HepG2 (cell line): Measurements from ENCODE around the gene FOXN3. TPM values are rescaled to one million over a fixed set of nuclear protein-coding genes. Genes with fewer than 3 reads are reported as not detected.
A peak's percentile ranks its signal among the peaks of the same experiment; 100 is the strongest.

Source experiments
- ATAC-seq: fragments of 200-7000 bp; cut with Tn5 transposase; 3 replicates; pipeline ENCODE4 v1.9.1; 2020; ENCODE audit warnings: mild to moderate bottlenecking, moderate library complexity
- BruUV-seq: library from RNA; stranded (reverse); fragments of 400-500 nt; replicated peaks from 2 replicates; lab custom pipeline; 2021; lab: Mats Ljungman, UMichigan
- CTCF ChIA-PET: fragments of 300-600 bp; formaldehyde crosslinking; extraction: SDS; loops from one replicate; lab custom pipeline; 2021; ENCODE audit warnings: low total read pairs, inconsistent platforms, low intra/inter-chr PET ratio; lab: Yijun Ruan, JAX
- POLR2A ChIA-PET: fragments of 350-600 bp; sonication (Branson Sonifier 250); formaldehyde crosslinking; loops from one replicate; lab custom pipeline; 2020; ENCODE audit warnings: antibody characterized with exemption, inconsistent platforms; lab: Yijun Ruan, JAX
- DNase-seq: peaks from one replicate; pipeline ENCODE4 v3.0.0-alpha.2; 2015; ENCODE audit warnings: low spot score
- FAIRE-seq: peaks from 3 replicates; lab custom pipeline; 2011; peaks lifted over from hg19 to GRCh38; lab: Jason Lieb, UNC
- H2AFZ ChIP-seq: one replicate; pipeline ENCODE4 v1.6.1; 2011; ENCODE audit warnings: low read length, inconsistent platforms
- H3K27ac ChIP-seq: fragments of 300-600 bp; 3 replicates; pipeline ENCODE4 v1.8.0; 2011; ENCODE audit warnings: mixed run types, mild to moderate bottlenecking, mixed read lengths, low read length, inconsistent platforms; ENCODE audit not compliant: insufficient read depth; ENCODE audit errors: extremely low read length
- H3K27me3 ChIP-seq, 2 experiments: fragments of 200-600 bp in 1 of 2; 2 replicates in 1 of 2; 3 replicates in 1 of 2; pipeline versions ENCODE4 v1.6.0 to v1.8.0; 2011; ENCODE audit warnings: low read length in 2 of 2, mild to moderate bottlenecking in 2 of 2, moderate library complexity in 2 of 2, inconsistent platforms in 1 of 2; ENCODE audit not compliant: insufficient read depth in 2 of 2, control insufficient read depth in 1 of 2
- H3K36me3 ChIP-seq, 2 experiments: fragments of 200-600 bp in 1 of 2; replicated peaks in 1 of 2; 2 replicates in 1 of 2; 3 replicates in 1 of 2; pipeline versions ENCODE4 v1.5.1 to v1.8.0; 2011; ENCODE audit warnings: low read length in 2 of 2, inconsistent platforms in 1 of 2; ENCODE audit not compliant: insufficient read depth in 2 of 2, control insufficient read depth in 1 of 2
- H3K4me1 ChIP-seq: 2 replicates; pipeline ENCODE4 v1.5.1; 2012; ENCODE audit warnings: low read length, inconsistent platforms; ENCODE audit not compliant: insufficient read depth
- H3K4me2 ChIP-seq: 2 replicates; pipeline ENCODE4 v1.6.0; 2011; ENCODE audit warnings: low read depth, low read length, inconsistent platforms
- H3K4me3 ChIP-seq, 3 experiments: fragments of 200-600 bp in 1 of 3; sonication (generic), shearing (Covaris generic) in 1 of 3; replicated peaks in 1 of 3; 2 replicates each; pipeline ENCODE4 v1.5.1; 2011 to 2016; ENCODE audit warnings: low read length in 3 of 3, inconsistent platforms in 2 of 3, low read depth in 2 of 3, mild to moderate bottlenecking in 2 of 3, control low read depth in 1 of 3, mixed read lengths in 1 of 3; ENCODE audit not compliant: insufficient read depth in 1 of 3
- H3K79me2 ChIP-seq: one replicate; pipeline ENCODE4 v1.6.1; 2011; ENCODE audit warnings: low read length, inconsistent platforms; ENCODE audit not compliant: insufficient read depth
- H3K9ac ChIP-seq: 2 replicates; pipeline ENCODE4 v1.6.0; 2011; ENCODE audit warnings: mild to moderate bottlenecking, low read depth, low read length, inconsistent platforms; ENCODE audit not compliant: insufficient read depth
- H3K9me3 ChIP-seq: 2 replicates; pipeline ENCODE4 v1.5.1; 2012; ENCODE audit warnings: mild to moderate bottlenecking, low read length
- H4K20me1 ChIP-seq: 2 replicates; pipeline ENCODE4 v1.6.0; 2011; ENCODE audit warnings: inconsistent platforms, mild to moderate bottlenecking, low read length, moderate library complexity; ENCODE audit not compliant: insufficient read depth
- ELK4 ChIP-seq: sonication (generic); formaldehyde crosslinking; IDR thresholded peaks from 2 replicates; pipeline ENCODE4 v1.9.0; 2021; ENCODE audit warnings: missing genetic modification reagents, borderline replicate concordance
- MBD4 ChIP-seq: IDR thresholded peaks from 2 replicates; pipeline ENCODE4 v1.6.1; 2012; ENCODE audit warnings: low read length, inconsistent platforms, borderline replicate concordance
- POLR2A ChIP-seq, 2 experiments: IDR thresholded peaks; 2 replicates each; pipeline ENCODE4 v1.6.1; 2011; ENCODE audit warnings: low read depth in 2 of 2, low read length in 2 of 2, mild to moderate bottlenecking in 1 of 2, moderate library complexity in 1 of 2; ENCODE audit not compliant: insufficient read depth in 1 of 2
- RARA ChIP-seq: IDR thresholded peaks from 2 replicates; pipeline ENCODE4 v1.6.1; 2016; ENCODE audit warnings: missing genetic modification reagents, missing compliant biosample characterization
- SAP130 ChIP-seq: IDR thresholded peaks from 2 replicates; pipeline ENCODE4 v1.6.1; 2016; ENCODE audit warnings: low read depth
- SRSF1 ChIP-seq: fragments of 200-400 bp; formaldehyde crosslinking; optimal IDR thresholded peaks from 2 replicates; pipeline ENCODE3; 2017; ENCODE audit warnings: mild to moderate bottlenecking, low read depth, low read length, moderate library complexity
- TMF1 ChIP-seq: sonication (generic); formaldehyde crosslinking; IDR thresholded peaks from 2 replicates; pipeline ENCODE4 v1.8.1; 2022; ENCODE audit warnings: low read depth, missing genetic modification reagents
- ZMYM3 ChIP-seq: sonication (generic); formaldehyde crosslinking; IDR thresholded peaks from 2 replicates; pipeline ENCODE4 v1.5.1; 2020; ENCODE audit warnings: mild to moderate bottlenecking, missing genetic modification reagents
- ZNF121 ChIP-seq: sonication (generic); formaldehyde crosslinking; IDR thresholded peaks from 2 replicates; pipeline ENCODE4 v1.5.0; 2020; ENCODE audit warnings: mild to moderate bottlenecking, missing genetic modification reagents
- ZNF234 ChIP-seq: sonication (generic); formaldehyde crosslinking; conservative IDR thresholded peaks from 2 replicates; pipeline ENCODE4 v1.5.1; 2020; ENCODE audit warnings: mild to moderate bottlenecking, missing genetic modification reagents
- ZNF235 ChIP-seq: sonication (generic); formaldehyde crosslinking; IDR thresholded peaks from 2 replicates; pipeline ENCODE4 v1.8.1; 2023; ENCODE audit warnings: mild to moderate bottlenecking, missing genetic modification reagents, borderline replicate concordance
- ZNF333 ChIP-seq: sonication (generic); formaldehyde crosslinking; IDR thresholded peaks from 2 replicates; pipeline ENCODE4 v1.4.0; 2020; ENCODE audit warnings: mild to moderate bottlenecking, missing genetic modification reagents, borderline replicate concordance
- ZNF7 ChIP-seq: IDR thresholded peaks from 2 replicates; pipeline ENCODE4 v1.6.1; 2016; ENCODE audit warnings: missing biosample characterization, missing genetic modification reagents
- ZNF749 ChIP-seq: sonication (generic); formaldehyde crosslinking; IDR thresholded peaks from 2 replicates; pipeline ENCODE4 v1.8.0; 2022; ENCODE audit warnings: mild to moderate bottlenecking, missing genetic modification reagents, moderate library complexity, borderline replicate concordance
- WGBS: methylation state at CpG from one replicate; pipeline ENCODE4 v1.1.6; 2017; ENCODE audit warnings: low lambda C conversion rate; 5-methylcytosine and 5-hydroxymethylcytosine counted together
- in situ Hi-C: cut with HindIII; loops from 2 replicates; pipeline ENCODE4 v1.10.0; 2017; ENCODE audit warnings: low pct_unique_long_range_greater_than_20kb; ENCODE audit not compliant: extremely low pct_ligation_motif_present
- intact Hi-C: fragments of 100-400 bp; cut with micrococcal nuclease; formaldehyde crosslinking; loops from one replicate; pipeline ENCODE4 v1.10.0; 2022; ENCODE audit not compliant: unreplicated experiment
- polyA plus RNA-seq, 8 experiments: library from polyadenylated mRNA; depleted of rRNA in 3 of 8; stranded (reverse) in 7 of 8; unstranded in 1 of 8; fragments of >200 nt; fragmentation: Illumina TruSeq in 4 of 8; extraction: Trizol in 4 of 8; gene quantifications; 2 replicates each; pipeline versions ENCODE4 v1.2.1 to v1.2.3, GENCODE V29; 2011 to 2016; ENCODE audit warnings: low read depth in 4 of 8, missing spikeins in 1 of 8, mixed read lengths in 1 of 8; ENCODE audit not compliant: insufficient read depth in 1 of 8
- total RNA-seq, 5 experiments: library from RNA; depleted of rRNA; stranded (reverse); fragments of >200 nt; fragmentation: Illumina TruSeq; extraction: Trizol; gene quantifications; 2 replicates each; pipeline ENCODE4 v1.2.3, GENCODE V29; 2016; ENCODE audit warnings: low read depth in 1 of 5
- TF ChIP-seq, protein P1 (sequence below): IDR thresholded peaks from 2 replicates; pipeline ENCODE4 v1.6.1; 2016; ENCODE audit warnings: low read depth

The FOXN3 gene
- total and polyA plus RNA-seq, 2 of the 13 experiments (the other 11 are each of a cell fraction or from before 2014, with no cell fraction given): 32.4 to 70.2 TPM

DNA sequence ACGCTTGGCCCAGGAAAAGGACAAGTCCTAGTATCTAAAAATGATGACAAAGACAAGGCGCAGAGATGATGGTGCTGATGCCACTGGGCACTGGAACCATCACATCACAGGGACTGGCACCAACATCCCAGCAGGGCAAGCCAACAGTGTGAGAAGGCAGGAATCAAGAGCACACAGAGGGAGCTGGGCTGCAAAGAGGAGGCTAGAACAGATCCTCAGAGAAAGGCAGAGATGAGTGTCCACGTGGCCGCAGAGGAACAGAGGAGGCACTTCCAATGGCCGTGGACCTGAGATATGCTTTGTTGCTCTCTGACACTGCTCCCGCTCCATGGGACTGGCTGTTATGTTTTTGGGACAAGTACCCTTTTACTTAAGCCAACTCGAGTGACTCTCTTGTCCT lies 17.9 kb downstream of the FOXN3 start:
- DNase-seq (no peak), FAIRE-seq (no peak)
- POLR2A ChIA-PET: interaction anchor here (1.1 kb wide), 1 partner anchor 47 kb away, joined by 3 read pairs; no protein-coding TSS in a partner anchor
- 0 out of 4 replicates have a peak, but pooled peaks of 1 of the 2 experiments have one; percentile 12 for TF ChIP-seq POLR2A (IDR thresholded peaks at IDR 0.05; ENCODE audit: insufficient read depth in 1 of 2, low read depth in 2 of 2, low read length in 2 of 2)
- no peak for TF ChIP-seq ELK4 (CRISPR knock-in tag)
- TF ChIP-seq, all 625 proteins: peak for 1
- H3K27ac ChIP-seq: peak overlapping the region; percentile 12
- H3K36me3 ChIP-seq: peaks cover 11 to 58% of the 10 kb centered on the region in 2 experiments
- no peak overlapping the region for H3K4me3 ChIP-seq
- H2AFZ ChIP-seq: no peak overlapping the region
- no peaks in the 10 kb centered on the region for H3K9me3 ChIP-seq
- WGBS: 98% methylated on average over 5 of the region's 7 CpGs
- H3K79me2 ChIP-seq: peaks cover 94% of the 10 kb centered on the region
- no peak overlapping the region for H3K9ac ChIP-seq
- no peaks in the 10 kb centered on the region for H3K27me3 ChIP-seq
- in situ Hi-C loops (no loop called here), intact Hi-C loops (no loop called here)
- CTCF ChIA-PET: no interaction called here
- BruUV-seq: no TSS peak
- peaks cover 33% of the 10 kb centered on the region for H4K20me1 ChIP-seq
- no peak; the same call in 2 of the 3 replicates for ATAC-seq
- no peak overlapping the region for H3K4me2 ChIP-seq
- peaks cover 48% of the 10 kb centered on the region for H3K4me1 ChIP-seq

- WGBS: 89% methylated on average over 3 of the region's 3 CpGs
- FAIRE-seq (no peak), DNase-seq (no peak), ATAC-seq (no peak)
- H3K9ac ChIP-seq: no peak overlapping the region
- intact Hi-C loops (no loop called here), in situ Hi-C loops (no loop called here)
- H3K4me2 ChIP-seq: no peak overlapping the region
- H3K36me3 ChIP-seq: peaks cover 11 to 50% of the 10 kb centered on the region in 2 experiments
- H3K4me3 ChIP-seq: no peak overlapping the region
- H4K20me1 ChIP-seq: peaks cover 33% of the 10 kb centered on the region
- POLR2A ChIA-PET: no interaction called here
- peaks cover 49% of the 10 kb centered on the region for H3K4me1 ChIP-seq
- H3K79me2 ChIP-seq: peaks cover 92% of the 10 kb centered on the region
- TF ChIP-seq RARA (no peak), ZNF7 (no peak), ZMYM3 (CRISPR knock-in tag) (no peak), SAP130 (CRISPR knock-in tag) (no peak), ZNF749 (CRISPR knock-in tag) (no peak), SRSF1 (no peak), MBD4 (no peak), ZNF235 (CRISPR knock-in tag) (no peak), TMF1 (CRISPR knock-in tag) (no peak), ZNF121 (CRISPR knock-in tag) (no peak), ZNF234 (CRISPR knock-in tag) (no peak), ZNF333 (no peak)
- TF ChIP-seq, protein P1, sequence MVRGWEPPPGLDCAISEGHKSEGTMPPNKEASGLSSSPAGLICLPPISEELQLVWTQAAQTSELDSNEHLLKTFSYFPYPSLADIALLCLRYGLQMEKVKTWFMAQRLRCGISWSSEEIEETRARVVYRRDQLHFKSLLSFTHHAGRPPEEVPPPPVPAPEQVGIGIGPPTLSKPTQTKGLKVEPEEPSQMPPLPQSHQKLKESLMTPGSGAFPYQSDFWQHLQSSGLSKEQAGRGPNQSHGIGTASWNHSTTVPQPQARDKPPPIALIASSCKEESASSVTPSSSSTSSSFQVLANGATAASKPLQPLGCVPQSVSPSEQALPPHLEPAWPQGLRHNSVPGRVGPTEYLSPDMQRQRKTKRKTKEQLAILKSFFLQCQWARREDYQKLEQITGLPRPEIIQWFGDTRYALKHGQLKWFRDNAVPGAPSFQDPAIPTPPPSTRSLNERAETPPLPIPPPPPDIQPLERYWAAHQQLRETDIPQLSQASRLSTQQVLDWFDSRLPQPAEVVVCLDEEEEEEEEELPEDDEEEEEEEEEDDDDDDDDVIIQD (CRISPR knock-in tag): no peak
- H2AFZ ChIP-seq: no peak overlapping the region
- H3K27ac ChIP-seq: no peak overlapping the region
- no peaks in the 10 kb centered on the region for H3K27me3 ChIP-seq
- CTCF ChIA-PET: no interaction called here
- H3K9me3 ChIP-seq: no peaks in the 10 kb centered on the region
- BruUV-seq: no TSS peak
Measured at GRCh38 chr14:89397569-89398230, 19.3 kb downstream of the FOXN3 start.
